ENCODE data around the gene USB1. TPM values are rescaled to one million over a fixed set of nuclear protein-coding genes. Genes with fewer than 3 reads are reported as not detected.

The USB1 gene
- total RNA-seq, 2 donors from 2014 or later = 74.3 to 124 TPM

GRCh38 chr16:58034128-58034685, 33.0 kb downstream of the USB1 start:
- DNase-seq (ENCODE audit: low spot score) (no peak), ATAC-seq (no peak)
- no peak overlapping the region for H3K4me3 Mint-ChIP-seq
- H3K36me3 Mint-ChIP-seq = no peaks in the 10 kb centered on the region
- peaks cover 0 to 4% of the 10 kb centered on the region in 2 donors for H3K27me3 Mint-ChIP-seq
- H3K4me1 Mint-ChIP-seq (ENCODE audit: low read depth in 2 of 2) = no peaks in the 10 kb centered on the region
- H3K9me3 Mint-ChIP-seq = no peaks in the 10 kb centered on the region
- H3K27ac Mint-ChIP-seq = no peak overlapping the region

GRCh38 chr16:58034774-58035173, 33.6 kb downstream of the USB1 start:
- no peaks in the 10 kb centered on the region for H3K36me3 Mint-ChIP-seq
- no peak for DNase-seq (ENCODE audit: low spot score)
- H3K9me3 Mint-ChIP-seq = no peaks in the 10 kb centered on the region
- ATAC-seq = no peak
- no peak overlapping the region for H3K4me3 Mint-ChIP-seq
- H3K27ac Mint-ChIP-seq = no peak overlapping the region
- H3K27me3 Mint-ChIP-seq = no peaks in the 10 kb centered on the region
- no peaks in the 10 kb centered on the region for H3K4me1 Mint-ChIP-seq (ENCODE audit: low read depth in 2 of 2)

- Mint-ChIP-seq H3K4me3 (no peak overlapping the region), H3K9me3 (no peaks in the 10 kb centered on the region), H3K27ac (no peak overlapping the region), H3K27me3 (no peaks in the 10 kb centered on the region), H3K36me3 (no peaks in the 10 kb centered on the region), H3K4me1 (ENCODE audit: low read depth in 2 of 2) (no peaks in the 10 kb centered on the region)
- DNase-seq (ENCODE audit: low spot score) = no peak
- ATAC-seq = no peak
Measured at GRCh38 chr16:58035356-58036170, 34.4 kb downstream of the USB1 start.

- Mint-ChIP-seq H3K4me3 (no peak overlapping the region), H3K9me3 (no peaks in the 10 kb centered on the region), H3K27ac (no peak overlapping the region), H3K36me3 (no peaks in the 10 kb centered on the region), H3K27me3 (no peaks in the 10 kb centered on the region), H3K4me1 (ENCODE audit: low read depth in 2 of 2) (no peaks in the 10 kb centered on the region)
- ATAC-seq (no peak), DNase-seq (ENCODE audit: low spot score) (no peak)
Measured at GRCh38 chr16:58036943-58037342, 35.7 kb downstream of the USB1 start.

- Mint-ChIP-seq H3K27ac (no peak overlapping the region), H3K4me1 (ENCODE audit: low read depth in 2 of 2) (no peaks in the 10 kb centered on the region), H3K36me3 (no peaks in the 10 kb centered on the region), H3K4me3 (no peak overlapping the region), H3K27me3 (no peaks in the 10 kb centered on the region), H3K9me3 (no peaks in the 10 kb centered on the region)
- ATAC-seq = no peak
- no peak for DNase-seq (ENCODE audit: low spot score)
Measured at GRCh38 chr16:58037365-58038057, 36.3 kb downstream of the USB1 start.

- Mint-ChIP-seq H3K36me3 (no peaks in the 10 kb centered on the region), H3K27ac (no peak overlapping the region), H3K9me3 (no peaks in the 10 kb centered on the region), H3K4me1 (ENCODE audit: low read depth in 2 of 2) (no peaks in the 10 kb centered on the region), H3K4me3 (no peak overlapping the region), H3K27me3 (no peaks in the 10 kb centered on the region)
- ATAC-seq (no peak), DNase-seq (ENCODE audit: low spot score) (no peak)
Measured at GRCh38 chr16:58038219-58038641, 37.0 kb downstream of the USB1 start.

GRCh38 chr16:58039829-58040495, 38.8 kb downstream of the USB1 start:
- DNase-seq (ENCODE audit: low spot score) (no peak), ATAC-seq (no peak)
- Mint-ChIP-seq H3K27me3 (no peaks in the 10 kb centered on the region), H3K4me3 (no peak overlapping the region), H3K27ac (no peak overlapping the region), H3K9me3 (no peaks in the 10 kb centered on the region), H3K36me3 (no peaks in the 10 kb centered on the region), H3K4me1 (ENCODE audit: low read depth in 2 of 2) (no peaks in the 10 kb centered on the region)

- H3K36me3 Mint-ChIP-seq = no peaks in the 10 kb centered on the region
- H3K27me3 Mint-ChIP-seq = no peaks in the 10 kb centered on the region
- DNase-seq (ENCODE audit: low spot score) = no peak
- no peak overlapping the region for H3K27ac Mint-ChIP-seq
- no peaks in the 10 kb centered on the region for H3K9me3 Mint-ChIP-seq
- no peak for ATAC-seq
- H3K4me1 Mint-ChIP-seq (ENCODE audit: low read depth in 2 of 2) = no peaks in the 10 kb centered on the region
- H3K4me3 Mint-ChIP-seq = no peak overlapping the region
Measured at GRCh38 chr16:58040496-58040846, 39.3 kb downstream of the USB1 start.

- Mint-ChIP-seq H3K27ac (no peak overlapping the region), H3K27me3 (no peaks in the 10 kb centered on the region), H3K4me3 (no peak overlapping the region), H3K9me3 (no peaks in the 10 kb centered on the region), H3K36me3 (no peaks in the 10 kb centered on the region), H3K4me1 (ENCODE audit: low read depth in 2 of 2) (no peaks in the 10 kb centered on the region)
- DNase-seq (ENCODE audit: low spot score) (no peak), ATAC-seq (no peak)
Measured at GRCh38 chr16:58040945-58041627, 39.9 kb downstream of the USB1 start.

GRCh38 chr16:58041628-58041955, 40.4 kb downstream of the USB1 start:
- no peaks in the 10 kb centered on the region for H3K36me3 Mint-ChIP-seq
- no peaks in the 10 kb centered on the region for H3K27me3 Mint-ChIP-seq
- no peak overlapping the region for H3K4me3 Mint-ChIP-seq
- no peaks in the 10 kb centered on the region for H3K4me1 Mint-ChIP-seq (ENCODE audit: low read depth in 2 of 2)
- ATAC-seq (no peak), DNase-seq (ENCODE audit: low spot score) (no peak)
- H3K9me3 Mint-ChIP-seq = no peaks in the 10 kb centered on the region
- no peak overlapping the region for H3K27ac Mint-ChIP-seq

- DNase-seq (ENCODE audit: low spot score) (no peak), ATAC-seq (no peak)
- Mint-ChIP-seq H3K4me3 (no peak overlapping the region), H3K9me3 (no peaks in the 10 kb centered on the region), H3K36me3 (no peaks in the 10 kb centered on the region), H3K27ac (no peak overlapping the region), H3K27me3 (no peaks in the 10 kb centered on the region), H3K4me1 (ENCODE audit: low read depth in 2 of 2) (no peaks in the 10 kb centered on the region)
Measured at GRCh38 chr16:58042001-58042885, 41.0 kb downstream of the USB1 start.

- Mint-ChIP-seq H3K27ac (no peak overlapping the region), H3K27me3 (no peaks in the 10 kb centered on the region), H3K36me3 (no peaks in the 10 kb centered on the region), H3K9me3 (no peaks in the 10 kb centered on the region), H3K4me3 (no peak overlapping the region), H3K4me1 (ENCODE audit: low read depth in 2 of 2) (no peaks in the 10 kb centered on the region)
- ATAC-seq (no peak), DNase-seq (ENCODE audit: low spot score) (no peak)
Measured at GRCh38 chr16:58042886-58043515, 41.8 kb downstream of the USB1 start.
